SU-DHL-6 (cell line): ENCODE measurements around the gene ZCCHC18.
"Not testable (repeated sequence)": the region's sequence is repeated elsewhere in the genome, so short reads cannot be mapped to it uniquely, and the experiment has no call there.

Experiments used
- H2AFZ ChIP-seq: fragments of 200-600 bp; sonication (generic); 2 replicates; pipeline ENCODE4 v1.6.1; 2014; ENCODE audit warnings: low read depth, mild to moderate bottlenecking, moderate library complexity, mixed read lengths, antibody characterized with exemption, low read length; ENCODE audit not compliant: severe bottlenecking
- H3F3A ChIP-seq: fragments of 200-600 bp; shearing (Covaris generic); 2 replicates; pipeline ENCODE4 v1.6.0; 2016; ENCODE audit warnings: antibody characterized with exemption, mild to moderate bottlenecking; ENCODE audit not compliant: insufficient read depth
- H3K27ac ChIP-seq: fragments of 200-600 bp; sonication (generic); 2 replicates; pipeline ENCODE4 v1.5.1; 2016; ENCODE audit warnings: low read depth, mild to moderate bottlenecking, low read length, moderate library complexity, mixed read lengths
- H3K27me3 ChIP-seq: fragments of 200-600 bp; sonication (generic), shearing (Covaris generic); 2 replicates; pipeline ENCODE4 v1.6.0; 2014; ENCODE audit warnings: mild to moderate bottlenecking, low read length
- H3K36me3 ChIP-seq: fragments of 200-600 bp; sonication (generic); 2 replicates; pipeline ENCODE4 v1.6.1; 2014; ENCODE audit warnings: mild to moderate bottlenecking, low read length, mixed read lengths
- H3K4me2 ChIP-seq: fragments of 300-600, 200-600 bp; shearing (Covaris generic), sonication (generic); 2 replicates; pipeline ENCODE4 v1.6.0; 2014; ENCODE audit warnings: low read length, low read depth, mild to moderate bottlenecking; ENCODE audit not compliant: poor library complexity, severe bottlenecking
- H3K4me3 ChIP-seq: fragments of 200-600 bp; sonication (generic); 2 replicates; pipeline ENCODE4 v1.5.1; 2014; ENCODE audit warnings: antibody characterized with exemption, low read length, mild to moderate bottlenecking, mixed read lengths; ENCODE audit not compliant: insufficient read depth, poor library complexity, severe bottlenecking
- H3K79me2 ChIP-seq: fragments of 200-600 bp; sonication (generic); 2 replicates; pipeline ENCODE4 v1.6.1; 2014; ENCODE audit warnings: mild to moderate bottlenecking, low read length, moderate library complexity; ENCODE audit not compliant: insufficient read depth
- H3K9ac ChIP-seq: fragments of 200-600 bp; sonication (generic); 2 replicates; pipeline ENCODE4 v1.7.0; 2014; ENCODE audit warnings: mild to moderate bottlenecking, low read length
- H3K9me2 ChIP-seq: fragments of 200-600 bp; sonication (generic); replicated peaks from 2 replicates; pipeline ENCODE4 v1.6.1; 2014; ENCODE audit warnings: low read length; ENCODE audit not compliant: insufficient read depth
- H3K9me3 ChIP-seq: fragments of 200-600 bp; sonication (generic); 2 replicates; pipeline ENCODE4 v1.6.1; 2014; ENCODE audit warnings: low read length, mixed read lengths; ENCODE audit not compliant: insufficient read depth
- H4K20me1 ChIP-seq: fragments of 200-600 bp; sonication (generic); 2 replicates; pipeline ENCODE4 v1.6.1; 2014; ENCODE audit warnings: low read depth, mild to moderate bottlenecking, antibody characterized with exemption, low read length, moderate library complexity, mixed read lengths
- CTCF ChIP-seq: fragments of 200-600 bp; sonication (generic); IDR thresholded peaks from one replicate; pipeline ENCODE4 v1.5.1; 2017; ENCODE audit warnings: antibody characterized with exemption, mild to moderate bottlenecking, low read length, moderate library complexity; ENCODE audit not compliant: insufficient read depth, poor library complexity, severe bottlenecking
- EZH2phosphoT487 ChIP-seq: fragments of 200-600 bp; sonication (generic), shearing (Covaris generic); conservative IDR thresholded peaks from 2 replicates; pipeline ENCODE4 v1.6.1; 2018; ENCODE audit warnings: mild to moderate bottlenecking, antibody characterized with exemption, low read length, moderate library complexity, mixed read lengths

The ZCCHC18 gene

DNA sequence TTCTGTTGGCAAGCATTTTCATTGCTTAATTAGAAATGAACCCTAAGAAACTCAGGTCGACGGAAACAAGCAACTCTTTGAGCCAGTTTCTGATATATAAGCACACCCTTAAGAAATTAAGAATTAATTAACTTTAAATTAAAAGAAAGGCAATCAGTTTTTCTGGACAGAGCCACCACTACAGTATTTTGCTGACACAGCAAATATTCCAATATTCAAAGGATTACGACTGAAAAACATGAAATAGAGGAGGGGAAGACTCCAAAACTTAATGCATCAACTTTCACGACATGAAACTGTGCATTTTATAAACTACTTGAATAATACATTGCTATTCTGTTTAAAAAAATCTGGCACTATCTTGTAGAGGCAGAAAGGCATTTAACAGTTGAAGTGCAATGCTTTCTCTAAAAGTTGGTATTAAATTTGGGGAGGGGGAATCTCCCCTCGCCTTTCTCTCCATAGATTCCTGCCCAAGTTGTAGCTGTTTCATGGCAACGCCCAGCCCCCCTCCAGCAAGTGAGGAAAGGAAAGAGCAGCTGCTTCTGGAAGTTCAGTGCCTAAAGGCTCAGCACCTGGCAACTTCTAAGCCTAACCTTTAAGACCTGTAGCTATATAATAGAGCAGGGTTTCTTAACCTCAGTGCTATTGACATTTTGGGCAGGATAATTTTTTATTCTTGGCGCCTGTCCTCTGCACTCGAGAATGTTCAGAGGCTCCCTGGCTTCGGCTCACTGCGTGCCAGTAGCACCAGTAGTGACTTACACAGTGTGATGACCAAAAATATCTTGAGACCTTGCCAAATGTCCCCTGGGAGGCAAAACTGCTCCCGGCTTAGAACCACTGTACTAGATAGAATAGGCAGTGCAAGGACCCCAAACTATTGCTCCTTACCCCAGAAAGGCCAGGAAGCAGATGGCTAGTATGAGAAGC is 6.7 kb upstream of the ZCCHC18 start:
- H3K27me3 ChIP-seq = no peaks in the 10 kb centered on the region
- no peak overlapping the region for H3K9ac ChIP-seq
- no peak overlapping the region for H3K27ac ChIP-seq
- no peaks in the 10 kb centered on the region for H3K9me2 ChIP-seq
- H4K20me1 ChIP-seq = no peaks in the 10 kb centered on the region
- no peaks in the 10 kb centered on the region for H3K36me3 ChIP-seq
- no peak overlapping the region for H3K4me3 ChIP-seq
- no peaks in the 10 kb centered on the region for H3F3A ChIP-seq
- no peak overlapping the region for H2AFZ ChIP-seq
- H3K9me3 ChIP-seq = no peaks in the 10 kb centered on the region
- no peak overlapping the region for H3K4me2 ChIP-seq
- H3K79me2 ChIP-seq = no peaks in the 10 kb centered on the region
- TF ChIP-seq CTCF (no peak), EZH2phosphoT487 (no peak)

DNA sequence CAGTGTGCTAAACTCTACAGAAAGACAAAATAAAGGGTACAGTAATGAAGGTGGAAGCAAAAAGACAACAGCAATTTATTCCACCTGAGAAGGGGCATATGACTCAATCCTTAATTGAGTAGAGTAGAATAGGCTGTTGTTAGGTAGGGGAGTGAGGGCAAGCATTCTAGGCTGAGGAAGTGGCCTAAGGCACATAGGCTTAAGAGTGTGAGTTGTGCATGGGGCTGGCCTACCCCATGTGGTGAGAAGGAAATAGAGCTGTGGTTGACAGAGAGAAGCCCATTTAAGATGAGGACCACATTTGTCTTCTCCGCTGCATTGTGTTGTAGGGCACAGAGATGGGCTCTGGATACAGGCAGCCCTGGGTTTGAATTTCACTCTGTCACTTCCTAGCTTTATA is 3.4 kb upstream of the ZCCHC18 start:
- no peak overlapping the region for H2AFZ ChIP-seq
- H3K79me2 ChIP-seq = no peaks in the 10 kb centered on the region
- H3F3A ChIP-seq = no peaks in the 10 kb centered on the region
- H3K27me3 ChIP-seq = no peaks in the 10 kb centered on the region
- no peak overlapping the region for H3K27ac ChIP-seq
- no peaks in the 10 kb centered on the region for H3K36me3 ChIP-seq
- H3K4me2 ChIP-seq = no peak overlapping the region
- TF ChIP-seq EZH2phosphoT487 (no peak), CTCF (no peak)
- H4K20me1 ChIP-seq = no peaks in the 10 kb centered on the region
- H3K4me3 ChIP-seq = no peak overlapping the region
- H3K9me2 ChIP-seq = no peaks in the 10 kb centered on the region
- H3K9me3 ChIP-seq = no peaks in the 10 kb centered on the region
- no peak overlapping the region for H3K9ac ChIP-seq

- H3K9ac ChIP-seq, H3K27ac ChIP-seq, H3K9me3 ChIP-seq, H3K4me3 ChIP-seq, H4K20me1 ChIP-seq, H3K36me3 ChIP-seq, H2AFZ ChIP-seq, H3K79me2 ChIP-seq, H3K9me2 ChIP-seq, H3K27me3 ChIP-seq, H3F3A ChIP-seq: not testable (repeated sequence)
- peak overlapping the region; percentile 75 for H3K4me2 ChIP-seq
Measured at GRCh38 chrX:104110491-104111240, 1.7 kb upstream of the ZCCHC18 start.
